ENCODE data around the gene PARM1. TPM values are rescaled to one million over a fixed set of nuclear protein-coding genes. Genes with fewer than 3 reads are reported as not detected.

Gene PARM1
- total RNA-seq, 1 donor from 2014 or later, result not detected

DNA sequence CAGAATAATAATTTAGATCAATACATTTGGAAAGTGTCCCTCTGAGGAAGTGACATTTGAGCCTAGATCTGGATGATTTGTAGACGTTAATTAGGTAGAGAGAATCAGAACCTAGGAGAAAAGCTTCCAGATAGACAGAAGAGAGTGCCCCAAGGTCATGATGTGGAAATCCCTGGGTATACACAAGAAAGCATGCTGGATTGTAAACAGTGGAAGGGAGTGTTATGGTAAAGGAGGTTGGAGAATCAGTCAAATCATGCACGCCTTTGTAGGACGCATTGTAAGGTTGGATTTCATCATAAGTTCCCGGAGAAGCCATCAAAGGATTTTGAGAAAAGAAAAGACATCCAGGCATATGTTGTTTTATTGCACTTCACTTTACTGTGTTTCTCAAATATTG is 156.3 kb downstream of the PARM1 start:
- TF ChIP-seq, protein P1, sequence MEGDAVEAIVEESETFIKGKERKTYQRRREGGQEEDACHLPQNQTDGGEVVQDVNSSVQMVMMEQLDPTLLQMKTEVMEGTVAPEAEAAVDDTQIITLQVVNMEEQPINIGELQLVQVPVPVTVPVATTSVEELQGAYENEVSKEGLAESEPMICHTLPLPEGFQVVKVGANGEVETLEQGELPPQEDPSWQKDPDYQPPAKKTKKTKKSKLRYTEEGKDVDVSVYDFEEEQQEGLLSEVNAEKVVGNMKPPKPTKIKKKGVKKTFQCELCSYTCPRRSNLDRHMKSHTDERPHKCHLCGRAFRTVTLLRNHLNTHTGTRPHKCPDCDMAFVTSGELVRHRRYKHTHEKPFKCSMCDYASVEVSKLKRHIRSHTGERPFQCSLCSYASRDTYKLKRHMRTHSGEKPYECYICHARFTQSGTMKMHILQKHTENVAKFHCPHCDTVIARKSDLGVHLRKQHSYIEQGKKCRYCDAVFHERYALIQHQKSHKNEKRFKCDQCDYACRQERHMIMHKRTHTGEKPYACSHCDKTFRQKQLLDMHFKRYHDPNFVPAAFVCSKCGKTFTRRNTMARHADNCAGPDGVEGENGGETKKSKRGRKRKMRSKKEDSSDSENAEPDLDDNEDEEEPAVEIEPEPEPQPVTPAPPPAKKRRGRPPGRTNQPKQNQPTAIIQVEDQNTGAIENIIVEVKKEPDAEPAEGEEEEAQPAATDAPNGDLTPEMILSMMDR (IDR thresholded peaks at IDR 0.05), result no peak
- Mint-ChIP-seq H3K9me3 (ENCODE audit: unreplicated experiment) (peaks cover 5% of the 10 kb centered on the region), H3K27ac (ENCODE audit: unreplicated experiment) (no peak overlapping the region), H3K27me3 (ENCODE audit: unreplicated experiment) (peaks cover 3% of the 10 kb centered on the region), H3K4me3 (ENCODE audit: unreplicated experiment) (no peak overlapping the region), H3K4me1 (ENCODE audit: unreplicated experiment) (no peaks in the 10 kb centered on the region), H3K36me3 (ENCODE audit: unreplicated experiment) (no peaks in the 10 kb centered on the region)
- no peak for DNase-seq (ENCODE audit: extremely low spot score, unreplicated experiment)

DNA sequence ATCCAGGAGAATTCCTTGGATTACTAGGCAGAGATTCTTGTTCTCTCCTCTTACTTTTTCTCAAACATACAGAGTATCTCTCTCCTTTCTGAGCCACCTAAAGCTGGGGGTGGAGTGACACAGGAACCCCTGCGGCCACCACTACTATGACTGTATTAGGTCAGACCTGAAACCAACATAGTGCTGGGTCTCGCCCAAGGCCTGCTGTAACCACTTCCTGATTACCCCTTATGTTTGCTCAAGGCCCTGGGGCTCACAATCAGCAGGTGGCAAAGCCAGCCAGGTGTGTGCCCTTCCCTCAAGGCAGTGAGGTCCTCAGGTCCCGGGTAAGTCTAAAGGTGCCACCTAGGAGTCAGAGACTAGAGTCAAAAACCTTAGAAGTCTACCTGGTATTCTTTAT is 166.4 kb downstream of the PARM1 start:
- no peaks in the 10 kb centered on the region for H3K36me3 Mint-ChIP-seq (ENCODE audit: unreplicated experiment)
- peaks cover 30% of the 10 kb centered on the region for H3K9me3 Mint-ChIP-seq (ENCODE audit: unreplicated experiment)
- H3K27ac Mint-ChIP-seq (ENCODE audit: unreplicated experiment), result no peak overlapping the region
- no peaks in the 10 kb centered on the region for H3K4me1 Mint-ChIP-seq (ENCODE audit: unreplicated experiment)
- H3K27me3 Mint-ChIP-seq (ENCODE audit: unreplicated experiment), result no peaks in the 10 kb centered on the region
- TF ChIP-seq, protein P1 (IDR thresholded peaks at IDR 0.05), result no peak
- no peak for DNase-seq (ENCODE audit: extremely low spot score, unreplicated experiment)
- no peak overlapping the region for H3K4me3 Mint-ChIP-seq (ENCODE audit: unreplicated experiment)

Other genes with a start within 250 kb of the PARM1 start
- 0.21 and 0.27 TPM in 2 replicates for gene BTC, start 138.6 kb upstream of the PARM1 start, total RNA-seq

Data from osteocyte (in vitro differentiated cells).